RWPE2 (cell line): ENCODE results near the gene PTTG1IP2.

ENCODE experiments used
- ATAC-seq: fragments of 200-7000 bp; cut with Tn5 transposase; 3 replicates; pipeline ENCODE4 v1.9.1; 2021; ENCODE audit warnings: low read depth
- DNase-seq: peaks from one replicate; pipeline ENCODE4 v3.0.0-alpha.2; 2020; ENCODE audit warnings: low spot score
- H3K27ac ChIP-seq: fragments of 450-650 bp; 2 replicates; pipeline ENCODE4 v1.5.1; 2017; ENCODE audit warnings: mild to moderate bottlenecking; ENCODE audit not compliant: poor library complexity, severe bottlenecking
- H3K27me3 ChIP-seq: fragments of 250-450 bp; sonication (Bioruptor Pico); 2 replicates; pipeline ENCODE4 v1.5.1; 2021; ENCODE audit warnings: mild to moderate bottlenecking, moderate library complexity; ENCODE audit not compliant: insufficient read depth, poor library complexity, severe bottlenecking
- H3K36me3 ChIP-seq: fragments of 250-450 bp; sonication (Bioruptor Pico); 2 replicates; pipeline ENCODE4 v1.5.1; 2020; ENCODE audit warnings: low read depth, mild to moderate bottlenecking, moderate library complexity
- H3K4me1 ChIP-seq: fragments of 250-450 bp; sonication (Bioruptor Pico); 2 replicates; pipeline ENCODE4 v1.5.1; 2021; ENCODE audit warnings: mild to moderate bottlenecking, moderate library complexity; ENCODE audit not compliant: insufficient read depth, poor library complexity, severe bottlenecking
- H3K4me3 ChIP-seq: fragments of 250-450 bp; sonication (Bioruptor Pico); 2 replicates; pipeline ENCODE4 v1.5.1; 2021; ENCODE audit warnings: mild to moderate bottlenecking, moderate library complexity; ENCODE audit not compliant: severe bottlenecking
- H3K9me3 ChIP-seq: fragments of 250-450 bp; sonication (Bioruptor Pico); 2 replicates; pipeline ENCODE4 v1.5.1; 2021; ENCODE audit warnings: mild to moderate bottlenecking, moderate library complexity; ENCODE audit not compliant: severe bottlenecking
- TF ChIP-seq, protein P1 (sequence below): fragments of 450-650 bp; IDR thresholded peaks from one replicate; pipeline ENCODE4 v1.5.1; 2017; ENCODE audit warnings: mild to moderate bottlenecking, moderate library complexity; ENCODE audit not compliant: poor library complexity, severe bottlenecking

PTTG1IP2 gene

DNA sequence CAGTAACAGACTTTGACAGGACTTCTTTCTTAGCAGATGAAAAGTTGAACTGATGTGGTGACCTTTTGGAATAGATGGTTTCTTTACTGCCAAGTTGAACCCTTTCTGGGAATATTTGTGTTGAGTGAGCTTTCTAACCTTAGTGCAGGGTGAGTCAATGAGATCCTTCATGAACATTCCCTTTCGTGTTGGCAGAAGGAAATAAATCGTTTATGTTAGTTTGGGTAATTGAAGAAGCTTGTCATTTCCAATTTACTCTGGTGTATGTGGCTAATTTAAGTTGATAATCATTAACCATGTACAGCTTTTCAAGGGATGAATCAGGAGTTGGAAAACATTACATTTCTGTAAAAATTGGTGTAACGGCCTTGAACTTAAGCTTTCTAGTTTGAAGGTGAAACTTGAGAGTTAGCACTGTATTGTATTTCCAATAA, 43.4 kb downstream of the PTTG1IP2 start:
- H3K27ac ChIP-seq = no peak overlapping the region
- no peak for ATAC-seq
- no peaks in the 10 kb centered on the region for H3K36me3 ChIP-seq
- no peaks in the 10 kb centered on the region for H3K9me3 ChIP-seq
- TF ChIP-seq, protein P1, sequence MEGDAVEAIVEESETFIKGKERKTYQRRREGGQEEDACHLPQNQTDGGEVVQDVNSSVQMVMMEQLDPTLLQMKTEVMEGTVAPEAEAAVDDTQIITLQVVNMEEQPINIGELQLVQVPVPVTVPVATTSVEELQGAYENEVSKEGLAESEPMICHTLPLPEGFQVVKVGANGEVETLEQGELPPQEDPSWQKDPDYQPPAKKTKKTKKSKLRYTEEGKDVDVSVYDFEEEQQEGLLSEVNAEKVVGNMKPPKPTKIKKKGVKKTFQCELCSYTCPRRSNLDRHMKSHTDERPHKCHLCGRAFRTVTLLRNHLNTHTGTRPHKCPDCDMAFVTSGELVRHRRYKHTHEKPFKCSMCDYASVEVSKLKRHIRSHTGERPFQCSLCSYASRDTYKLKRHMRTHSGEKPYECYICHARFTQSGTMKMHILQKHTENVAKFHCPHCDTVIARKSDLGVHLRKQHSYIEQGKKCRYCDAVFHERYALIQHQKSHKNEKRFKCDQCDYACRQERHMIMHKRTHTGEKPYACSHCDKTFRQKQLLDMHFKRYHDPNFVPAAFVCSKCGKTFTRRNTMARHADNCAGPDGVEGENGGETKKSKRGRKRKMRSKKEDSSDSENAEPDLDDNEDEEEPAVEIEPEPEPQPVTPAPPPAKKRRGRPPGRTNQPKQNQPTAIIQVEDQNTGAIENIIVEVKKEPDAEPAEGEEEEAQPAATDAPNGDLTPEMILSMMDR = no peak
- H3K4me1 ChIP-seq = no peaks in the 10 kb centered on the region
- no peak for DNase-seq
- no peak overlapping the region for H3K4me3 ChIP-seq
- H3K27me3 ChIP-seq = no peaks in the 10 kb centered on the region

DNA sequence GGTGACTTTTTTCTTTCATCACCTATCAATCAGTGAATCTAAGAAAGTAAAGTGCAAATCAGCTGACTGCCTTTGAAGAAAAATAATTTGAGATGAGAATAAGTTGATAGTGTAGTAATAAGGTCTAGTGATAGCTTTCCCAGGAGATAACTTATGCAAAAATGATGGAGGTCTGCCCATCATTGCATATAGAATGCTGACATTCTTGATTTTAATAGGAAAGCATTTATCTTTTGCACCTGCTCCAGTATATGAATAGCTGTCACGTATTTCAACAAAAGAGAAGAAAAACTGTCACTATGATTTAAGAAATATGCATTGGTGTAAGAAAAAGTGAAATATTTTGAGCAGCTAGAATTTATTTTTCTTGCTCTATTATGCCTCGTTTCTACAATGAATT, 46.8 kb downstream of the PTTG1IP2 start:
- TF ChIP-seq, protein P1 = no peak
- Histone ChIP-seq H3K36me3 (no peaks in the 10 kb centered on the region), H3K27me3 (no peaks in the 10 kb centered on the region), H3K4me1 (no peaks in the 10 kb centered on the region), H3K27ac (no peak overlapping the region), H3K4me3 (no peak overlapping the region), H3K9me3 (no peaks in the 10 kb centered on the region)
- no peak for DNase-seq
- ATAC-seq = no peak

DNA sequence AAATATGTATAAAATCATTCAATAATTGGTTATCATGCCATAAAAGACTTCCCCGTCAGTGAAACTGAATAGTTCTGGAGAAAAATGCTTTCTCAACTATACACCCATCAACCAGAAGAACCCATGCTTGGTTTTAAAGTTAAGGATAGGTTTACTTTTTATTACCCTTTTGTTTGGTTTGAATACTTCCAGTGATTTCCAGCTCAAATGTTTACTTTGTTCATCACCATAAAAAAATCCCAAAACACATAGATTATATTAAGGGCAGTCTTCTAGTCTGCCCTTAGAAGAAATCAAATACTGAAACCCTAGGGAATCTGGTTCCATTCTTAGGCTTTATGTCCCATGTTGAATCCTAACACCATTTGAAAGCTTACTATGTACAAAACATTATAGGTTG, 49.2 kb downstream of the PTTG1IP2 start:
- H3K27ac ChIP-seq = no peak overlapping the region
- H3K27me3 ChIP-seq = no peaks in the 10 kb centered on the region
- no peak overlapping the region for H3K4me3 ChIP-seq
- no peak for ATAC-seq
- TF ChIP-seq, protein P1 = no peak
- no peaks in the 10 kb centered on the region for H3K36me3 ChIP-seq
- no peak for DNase-seq
- H3K9me3 ChIP-seq = no peaks in the 10 kb centered on the region
- H3K4me1 ChIP-seq = no peaks in the 10 kb centered on the region

DNA sequence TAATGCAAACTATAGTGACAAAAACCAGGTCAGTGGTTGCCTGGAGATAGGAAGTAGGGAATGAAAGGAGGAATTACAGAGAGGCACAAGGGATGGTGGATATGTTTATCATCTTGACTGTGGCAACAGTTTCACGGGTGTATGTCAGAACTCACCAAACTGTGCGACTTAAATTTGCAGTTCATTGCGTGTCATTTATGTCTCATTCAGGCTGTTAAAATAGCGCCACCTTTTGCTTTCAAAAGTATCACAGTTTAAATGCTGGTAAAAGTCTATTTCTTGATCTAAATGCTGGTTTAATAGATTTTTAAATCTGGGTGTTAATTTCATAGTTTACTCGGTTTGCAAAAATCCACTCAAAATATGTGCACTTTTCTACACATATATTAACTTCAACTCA, 51.0 kb downstream of the PTTG1IP2 start:
- Histone ChIP-seq H3K27me3 (no peaks in the 10 kb centered on the region), H3K9me3 (no peaks in the 10 kb centered on the region), H3K4me1 (no peaks in the 10 kb centered on the region), H3K27ac (no peak overlapping the region), H3K36me3 (no peaks in the 10 kb centered on the region), H3K4me3 (no peak overlapping the region)
- TF ChIP-seq, protein P1 = peak; percentile 57
- DNase-seq (no peak), ATAC-seq (no peak)

DNA sequence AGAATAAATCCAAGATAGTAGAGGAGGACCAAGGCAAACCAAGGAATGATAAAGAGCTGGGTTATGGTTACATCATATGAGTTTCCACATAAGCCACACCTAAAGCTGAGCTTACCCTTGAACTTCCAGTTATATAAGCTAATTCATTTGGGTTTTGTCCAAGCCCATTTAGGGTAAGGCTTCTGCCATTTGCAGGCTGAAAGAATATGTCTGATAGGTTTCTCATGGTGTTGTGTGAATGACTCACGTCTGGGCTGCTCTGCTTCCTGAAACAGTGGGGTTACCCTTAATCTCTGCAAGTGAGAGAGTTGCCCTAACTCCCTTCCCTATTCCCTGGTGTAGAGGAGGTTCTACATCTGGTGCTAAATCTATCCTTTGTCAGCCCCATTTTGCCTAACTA, 60.8 kb downstream of the PTTG1IP2 start:
- TF ChIP-seq, protein P1 = no peak

More for the DNA sequence above, 60.8 kb downstream of the PTTG1IP2 start:
- DNase-seq (no peak), ATAC-seq (peak; percentile 70)
- H3K36me3 ChIP-seq = no peaks in the 10 kb centered on the region
- H3K4me1 ChIP-seq = no peaks in the 10 kb centered on the region
- H3K4me3 ChIP-seq = no peak overlapping the region
- no peaks in the 10 kb centered on the region for H3K9me3 ChIP-seq
- no peaks in the 10 kb centered on the region for H3K27me3 ChIP-seq
- H3K27ac ChIP-seq = no peak overlapping the region
